Muscle of leg (tissue), 11 donors: ENCODE measurements around the gene NSMCE1. TPM values are rescaled to one million over a fixed set of nuclear protein-coding genes. Genes with fewer than 3 reads are reported as not detected.
"Not testable (repeated sequence)": the region's sequence is repeated elsewhere in the genome, so short reads cannot be mapped to it uniquely, and the experiment has no call there.

Source experiments
- DNase-seq: peaks from one replicate; pipeline ENCODE4 v3.0.0; 2013
- H3K27ac ChIP-seq: one replicate; pipeline ENCODE4 v1.5.1; 2013; ENCODE audit warnings: mild to moderate bottlenecking, low read length, control low read depth
- H3K27me3 ChIP-seq: one replicate; pipeline ENCODE4 v1.6.1; 2013; ENCODE audit warnings: low read length; ENCODE audit not compliant: control insufficient read depth, insufficient read depth
- H3K36me3 ChIP-seq: one replicate; pipeline ENCODE4 v1.6.1; 2013; ENCODE audit warnings: low read length; ENCODE audit not compliant: control insufficient read depth, insufficient read depth
- H3K4me1 ChIP-seq: one replicate; pipeline ENCODE4 v1.6.1; 2013; ENCODE audit warnings: low read length; ENCODE audit not compliant: control insufficient read depth, insufficient read depth
- H3K4me3 ChIP-seq: one replicate; pipeline ENCODE4 v1.5.1; 2013; ENCODE audit warnings: low read length, control low read depth
- H3K9me3 ChIP-seq: replicated peaks from 2 replicates; pipeline ENCODE4 v1.6.1; 2013; ENCODE audit warnings: low read depth, low read length; ENCODE audit not compliant: control insufficient read depth
- WGBS: methylation state at CpG from one replicate; pipeline ENCODE4 v1.1.5; 2013; ENCODE audit warnings: missing lambda C conversion rate; ENCODE audit not compliant: insufficient coverage; 5-methylcytosine and 5-hydroxymethylcytosine counted together
- polyA plus RNA-seq, 8 donors: library from polyadenylated mRNA; unstranded; fragments of 120-200 nt; gene quantifications; one replicate each; pipeline versions ENCODE4 v1.2.1 to v1.2.3, GENCODE V29; 2013; ENCODE audit warnings: inconsistent platforms in 1 of 8, low replicate concordance in 1 of 8; ENCODE audit not compliant: insufficient read length in 8 of 8, insufficient read depth in 1 of 8
- total RNA-seq: library from RNA; stranded (reverse); fragments of 120-200 nt; gene quantifications from one replicate; pipeline ENCODE4 v1.2.4, GENCODE V29; 2013

Gene NSMCE1
- total and polyA plus RNA-seq, 9 donors = 47.6 to 60.0 (median 53.3) TPM

DNA sequence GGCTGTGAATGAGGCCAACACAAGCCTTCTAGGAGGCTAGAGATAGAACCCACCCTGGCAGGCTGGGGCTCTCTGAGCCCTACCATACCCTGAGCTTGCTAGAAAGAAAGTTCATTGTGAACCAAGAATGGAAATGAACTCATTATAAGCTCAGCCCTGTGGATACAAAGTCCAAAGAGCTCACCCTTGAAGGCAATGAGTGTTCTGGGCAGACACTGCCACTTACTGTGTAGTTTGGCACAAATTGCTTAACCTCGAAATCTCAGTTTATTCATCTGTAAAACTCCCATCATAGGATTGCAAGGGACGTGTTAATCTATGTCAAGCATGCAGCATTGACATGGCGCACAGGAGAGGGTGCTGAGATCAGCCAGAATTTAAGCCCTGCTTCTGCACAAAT, 59.8 kb downstream of the NSMCE1 start:
- no peak for DNase-seq
- Histone ChIP-seq H3K27ac (no peak overlapping the region), H3K4me3 (no peak overlapping the region), H3K4me1 (peaks cover 10% of the 10 kb centered on the region), H3K36me3 (peaks cover 21% of the 10 kb centered on the region), H3K9me3 (no peaks in the 10 kb centered on the region), H3K27me3 (no peaks in the 10 kb centered on the region)
- WGBS = 100% methylated on average over 3 of the region's 3 CpGs

DNA sequence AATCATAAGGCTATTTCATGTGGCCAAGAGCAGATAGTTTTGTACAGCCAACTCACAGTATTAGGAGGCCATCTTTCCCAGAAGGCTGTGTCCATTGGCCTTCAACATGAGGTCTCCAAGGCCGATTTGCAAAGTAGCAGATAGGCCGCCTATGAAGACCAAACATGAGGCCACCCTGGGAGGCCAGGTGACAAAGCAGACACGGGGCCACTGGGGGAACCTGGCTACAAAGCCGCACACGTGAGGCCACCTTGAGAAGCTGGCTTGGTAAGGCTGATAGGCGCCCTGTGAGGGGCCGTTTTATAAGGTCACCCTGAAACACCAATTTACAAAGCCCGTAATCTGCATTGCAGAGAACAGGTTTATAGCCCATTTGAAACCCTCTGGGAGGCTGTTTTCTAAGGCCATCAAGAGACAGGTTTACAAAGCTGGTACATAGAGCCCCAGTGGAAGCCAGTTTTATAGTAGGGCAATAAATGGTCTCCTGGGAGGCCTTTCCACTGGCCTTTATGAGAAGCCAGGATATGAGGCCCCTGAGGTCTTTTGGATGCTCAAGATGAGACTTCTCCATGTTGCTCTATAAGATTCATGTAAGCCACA, 60.4 kb downstream of the NSMCE1 start:
- DNase-seq = no peak
- Histone ChIP-seq H3K27me3 (no peaks in the 10 kb centered on the region), H3K4me1 (peaks cover 11% of the 10 kb centered on the region), H3K4me3 (no peak overlapping the region), H3K27ac (no peak overlapping the region), H3K36me3 (peaks cover 21% of the 10 kb centered on the region), H3K9me3 (no peaks in the 10 kb centered on the region)
- WGBS = 55% methylated on average over 6 of the region's 8 CpGs

DNA sequence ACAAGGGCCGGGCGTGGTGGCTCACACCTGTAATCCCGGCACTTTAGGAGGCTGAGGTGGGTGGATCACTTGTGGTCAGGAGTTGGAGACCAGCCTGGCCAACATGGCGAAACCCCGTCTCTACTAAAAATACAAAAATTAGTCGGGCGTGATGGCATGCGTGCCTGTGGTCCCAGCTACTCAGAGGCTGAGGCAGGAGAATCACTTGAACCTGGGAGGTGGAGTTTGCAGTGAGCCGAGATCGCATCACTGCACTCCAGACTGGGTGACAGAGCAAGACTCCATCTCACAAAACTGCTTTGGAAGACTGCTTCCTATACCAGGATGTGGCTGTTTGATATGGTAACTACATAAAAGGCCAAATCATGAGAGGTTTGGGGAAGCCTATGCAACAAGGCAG, 61.5 kb downstream of the NSMCE1 start:
- H3K36me3 ChIP-seq = peaks cover 18% of the 10 kb centered on the region
- DNase-seq, H3K4me3 ChIP-seq, H3K9me3 ChIP-seq, H3K27me3 ChIP-seq, H3K27ac ChIP-seq: not testable (repeated sequence)
- 100% methylated on average over 1 of the region's 10 CpGs for WGBS
- peaks cover 15% of the 10 kb centered on the region for H3K4me1 ChIP-seq

DNA sequence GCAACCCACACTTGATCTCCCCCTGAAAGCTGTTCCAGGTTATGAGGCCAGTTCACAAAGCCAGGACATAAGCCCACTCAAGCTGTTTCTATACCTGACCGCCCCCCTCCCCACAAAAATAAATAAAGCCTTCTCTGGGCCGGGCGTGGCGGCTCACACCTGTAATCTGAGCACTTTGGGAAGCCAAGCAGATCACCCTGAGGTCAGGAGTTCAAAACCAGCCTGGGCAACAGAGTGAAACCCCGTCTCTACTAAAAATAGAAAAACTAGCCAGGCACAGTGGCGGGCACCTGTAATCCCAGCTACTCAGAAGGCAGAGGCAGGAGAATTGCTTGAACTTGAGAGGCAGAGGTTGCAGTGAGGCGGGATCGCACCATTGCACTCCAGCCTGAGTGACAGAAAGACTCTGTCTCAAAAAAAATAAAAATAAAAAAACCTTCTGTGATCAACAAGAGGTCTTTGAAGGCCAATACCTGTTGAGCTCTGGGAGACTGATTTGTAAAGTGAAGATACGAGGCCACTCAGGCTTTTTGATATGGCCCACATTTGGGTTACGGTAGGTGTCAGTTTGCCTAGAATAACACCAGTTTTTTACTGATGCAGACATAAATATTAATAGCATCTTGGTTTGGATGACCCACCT, 63.0 kb downstream of the NSMCE1 start:
- no peak for DNase-seq
- Histone ChIP-seq H3K4me1 (peaks cover 15% of the 10 kb centered on the region), H3K4me3 (no peak overlapping the region), H3K36me3 (peaks cover 11% of the 10 kb centered on the region), H3K27me3 (no peaks in the 10 kb centered on the region), H3K27ac (no peak overlapping the region), H3K9me3 (no peaks in the 10 kb centered on the region)
- WGBS = 96% methylated on average over 4 of the region's 10 CpGs

DNA sequence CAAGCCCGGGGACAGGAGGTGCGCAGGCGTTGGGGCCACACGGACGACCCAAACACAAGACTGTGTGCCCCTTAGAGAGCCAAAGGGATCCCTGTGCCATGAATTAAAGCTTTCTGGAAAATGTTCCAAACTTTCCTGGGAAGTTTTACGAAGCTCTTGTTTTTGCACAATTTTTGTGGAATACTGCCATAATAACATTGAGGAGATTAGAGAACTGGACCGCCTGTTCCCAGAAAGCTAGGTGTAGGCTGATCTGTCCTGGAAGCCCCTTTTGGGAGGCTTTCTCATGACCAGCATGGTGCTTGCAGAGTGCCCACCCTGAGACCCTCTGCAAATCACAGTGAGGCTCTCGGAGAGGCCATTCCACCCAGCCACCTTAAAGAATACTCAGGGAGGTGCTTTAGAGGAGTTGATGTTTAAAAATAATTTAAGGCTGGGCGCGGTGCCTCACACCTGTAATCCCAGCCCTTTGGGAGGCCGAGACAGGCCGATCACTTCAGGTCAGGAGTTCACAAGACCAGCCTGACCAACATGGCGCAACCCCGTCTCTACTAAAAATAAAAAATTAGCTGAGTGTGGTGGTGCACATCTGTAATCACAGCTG, 64.2 kb downstream of the NSMCE1 start:
- peaks cover 3% of the 10 kb centered on the region for H3K36me3 ChIP-seq
- H3K27ac ChIP-seq = peak overlapping the region; percentile 100
- no peak for DNase-seq
- H3K4me1 ChIP-seq = peaks cover 15% of the 10 kb centered on the region
- peak overlapping the region; percentile 83 for H3K4me3 ChIP-seq
- H3K9me3 ChIP-seq = no peaks in the 10 kb centered on the region
- 5% methylated on average over 6 of the region's 14 CpGs for WGBS
- no peaks in the 10 kb centered on the region for H3K27me3 ChIP-seq

DNA sequence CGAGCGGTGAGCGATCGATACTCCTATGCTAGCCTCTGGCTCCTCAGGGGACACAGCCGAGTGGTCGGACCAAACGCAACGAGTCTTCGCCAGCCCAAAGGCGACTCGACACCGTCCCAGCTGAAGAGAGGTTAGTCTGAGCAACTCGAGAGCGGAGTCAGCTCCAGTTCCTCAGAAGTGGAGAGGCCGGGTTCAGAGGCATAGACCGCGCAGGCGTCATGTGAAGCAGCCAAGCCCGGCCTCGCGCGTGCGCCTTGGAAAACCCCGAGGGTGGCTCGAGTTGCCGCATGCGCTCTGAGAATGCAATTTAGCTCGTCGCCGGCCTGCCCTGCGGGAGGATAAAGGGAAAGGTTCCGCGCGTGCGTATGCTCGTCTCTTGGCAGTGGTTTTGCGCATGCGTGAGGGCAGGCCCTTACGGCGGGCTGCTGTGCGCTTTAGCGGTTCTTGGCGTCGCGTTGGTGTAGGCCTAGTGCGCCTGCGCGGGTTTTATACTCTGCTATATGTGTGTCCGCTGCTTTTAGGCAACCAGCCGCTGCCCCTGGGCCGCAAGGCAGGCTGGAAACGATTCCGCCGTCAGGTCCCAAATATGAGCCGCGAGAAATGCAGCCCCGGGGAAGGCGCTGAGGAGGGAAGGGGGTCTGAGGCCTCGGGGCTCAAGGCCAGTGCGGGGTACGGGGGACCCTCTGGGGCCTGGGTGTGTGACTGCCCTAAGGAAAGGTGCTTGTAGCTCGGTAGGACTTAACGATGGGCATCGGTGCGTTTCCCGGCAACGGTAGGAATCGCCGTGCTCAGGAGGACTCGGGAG, 64.9 kb downstream of the NSMCE1 start, which contains the start of gene KDM8:
TSS of gene KDM8 (plus strand) at position 20 of the 805 bp plus-strand sequence. CDS start 6,598 bp downstream, outside the sequence.
- peak within 1 kb of the TSS; percentile 93 for H3K4me3 ChIP-seq
- under 1% methylated on average over 70 of the region's 70 CpGs for WGBS
- H3K27me3 ChIP-seq = no peaks in the 10 kb centered on the region
- H3K27ac ChIP-seq = peak within 1 kb of the TSS; percentile 100
- DNase-seq = peak; percentile 100
- H3K4me1 ChIP-seq = peaks cover 15% of the 10 kb centered on the region
- peaks cover 3% of the 10 kb centered on the region for H3K36me3 ChIP-seq
- no peaks in the 10 kb centered on the region for H3K9me3 ChIP-seq

DNA sequence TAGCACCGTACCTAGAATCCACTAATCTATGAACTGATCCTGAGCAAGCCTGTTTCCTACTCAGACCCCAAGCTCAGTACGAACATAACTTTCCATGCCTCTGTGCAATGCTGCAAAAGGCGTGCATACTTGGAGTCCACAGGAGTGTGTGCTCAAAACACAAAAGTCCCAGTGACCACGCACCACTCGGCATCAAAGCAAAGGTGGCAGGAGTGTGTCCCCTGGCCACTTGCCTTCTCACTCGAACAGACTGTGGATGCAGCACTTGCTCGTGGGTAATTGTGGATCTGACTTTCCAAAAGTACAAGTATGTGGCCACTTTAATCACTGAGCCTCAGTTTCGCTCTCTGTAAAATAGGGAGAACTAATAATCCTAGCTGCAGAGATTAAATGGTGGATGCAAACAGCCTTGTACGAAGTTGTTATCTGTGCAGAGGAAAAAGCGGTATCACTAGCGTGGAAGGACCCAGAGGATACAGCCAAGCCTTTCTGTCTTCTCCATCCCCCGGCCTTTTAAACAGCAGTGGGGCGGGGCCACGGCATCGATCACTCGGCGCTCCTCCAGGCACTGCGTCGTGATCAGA, 65.6 kb downstream of the NSMCE1 start:
- peaks cover 15% of the 10 kb centered on the region for H3K4me1 ChIP-seq
- peak; percentile 98 for DNase-seq
- H3K36me3 ChIP-seq = peaks cover 3% of the 10 kb centered on the region
- no peaks in the 10 kb centered on the region for H3K27me3 ChIP-seq
- H3K27ac ChIP-seq = peak overlapping the region; percentile 100
- peak overlapping the region; percentile 93 for H3K4me3 ChIP-seq
- WGBS = 24% methylated on average over 17 of the region's 19 CpGs
- no peaks in the 10 kb centered on the region for H3K9me3 ChIP-seq

DNA sequence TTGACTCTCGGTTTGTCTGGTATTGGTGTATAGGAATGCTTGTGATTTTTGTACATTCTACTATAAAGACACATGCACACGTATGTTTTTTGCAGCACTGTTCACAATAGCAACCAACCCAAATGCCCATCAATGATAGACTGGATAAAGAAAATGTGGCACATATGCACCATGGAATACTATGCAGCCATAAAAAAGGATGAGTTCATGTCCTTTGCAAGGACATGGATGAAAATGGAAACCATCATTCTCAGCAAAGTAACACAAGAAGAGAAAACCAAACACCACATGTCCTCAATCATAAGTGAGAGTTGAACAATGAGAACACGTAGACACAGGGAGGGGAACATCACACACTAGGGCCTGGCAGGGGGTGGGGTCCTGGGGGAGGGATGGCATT, 67.7 kb downstream of the NSMCE1 start:
- not testable (repeated sequence) for DNase-seq, H3K27me3 ChIP-seq, H3K9me3 ChIP-seq, H3K36me3 ChIP-seq, H3K27ac ChIP-seq, H3K4me3 ChIP-seq
- H3K4me1 ChIP-seq = peaks cover 15% of the 10 kb centered on the region
- WGBS = no CpG with 5 or more reads among the region's 3 CpGs

DNA sequence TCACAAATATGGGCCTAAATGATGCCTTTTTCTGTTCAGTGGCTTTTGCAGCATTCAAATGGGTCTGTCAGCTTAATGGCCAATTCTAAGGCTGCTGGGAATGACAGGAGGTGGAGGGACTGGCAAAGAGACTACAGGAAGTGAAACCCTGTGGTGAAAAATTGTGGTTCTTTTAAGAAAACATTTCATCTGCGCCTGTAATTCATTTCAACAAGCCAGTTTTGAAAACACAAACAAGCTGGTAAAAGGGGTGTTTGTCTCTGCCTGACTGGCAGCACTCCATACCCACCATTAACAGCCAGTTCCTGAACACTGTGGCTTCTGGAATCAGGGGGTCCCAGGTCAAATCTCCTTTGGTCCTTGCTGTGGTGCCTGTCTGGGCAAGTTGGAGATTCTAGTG, 68.8 kb downstream of the NSMCE1 start:
- Histone ChIP-seq H3K27me3 (peaks cover 4% of the 10 kb centered on the region), H3K36me3 (no peaks in the 10 kb centered on the region), H3K4me1 (peaks cover 12% of the 10 kb centered on the region), H3K27ac (no peak overlapping the region), H3K9me3 (no peaks in the 10 kb centered on the region), H3K4me3 (no peak overlapping the region)
- peak; percentile 55 for DNase-seq
- no CpG with 5 or more reads among the region's 1 CpG for WGBS

DNA sequence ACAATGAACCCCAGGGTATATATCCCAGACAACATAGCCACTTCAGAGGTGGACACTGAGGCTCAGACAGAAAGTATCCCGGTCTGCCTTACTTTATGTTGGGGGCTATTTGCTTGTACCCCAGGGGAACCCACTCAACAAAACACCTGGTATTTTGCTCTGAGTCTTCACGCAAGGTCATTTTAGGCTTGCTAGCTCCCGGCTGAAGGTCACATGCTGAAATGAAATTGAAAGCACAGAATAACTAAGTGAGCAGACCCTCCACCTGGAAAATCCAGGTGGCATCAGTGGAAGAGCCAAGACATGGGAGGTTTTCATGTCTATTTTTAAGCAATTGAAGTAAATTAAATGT, 69.4 kb downstream of the NSMCE1 start:
- Histone ChIP-seq H3K36me3 (no peaks in the 10 kb centered on the region), H3K27ac (no peak overlapping the region), H3K4me3 (no peak overlapping the region), H3K4me1 (peaks cover 7% of the 10 kb centered on the region), H3K27me3 (peaks cover 4% of the 10 kb centered on the region), H3K9me3 (no peaks in the 10 kb centered on the region)
- 58% methylated on average over 2 of the region's 3 CpGs for WGBS
- no peak for DNase-seq
